ENCODE data around the gene NBPF1. TPM values are rescaled to one million over a fixed set of nuclear protein-coding genes. Genes with fewer than 3 reads are reported as not detected.

Gene NBPF1
- polyA plus RNA-seq, 1 experiment: 28.3 TPM

Small RNA genes lying within 50 kb of the gene (small RNA-seq; reads per million reads assigned to genes)
- gene RNU1-1 (ENCODE audit: insufficient read length, low read depth, low replicate concordance): not detected
- not detected for gene RNU1-6P (ENCODE audit: insufficient read length, low read depth, low replicate concordance)

Other genes starting within 250 kb of the NBPF1 start
- gene SZRD1, start 246.3 kb downstream of the NBPF1 start, polyA plus RNA-seq (2011; rRNA removed): 94.9 and 125 TPM in 2 replicates
- not detected in 2 replicates for gene SPATA21, start 176.1 kb downstream of the NBPF1 start, polyA plus RNA-seq (2011; rRNA removed)
- gene NECAP2, start 172.8 kb downstream of the NBPF1 start, polyA plus RNA-seq (2011; rRNA removed): 102 and 111 TPM in 2 replicates
- not detected in 2 replicates for gene RNU1-1, start 99.3 kb downstream of the NBPF1 start, polyA plus RNA-seq (2011; rRNA removed)
- gene RNU1-3, start 53.4 kb upstream of the NBPF1 start, polyA plus RNA-seq (2011; rRNA removed): not detected in 2 replicates
- gene RNU1-4, start 127.0 kb upstream of the NBPF1 start, polyA plus RNA-seq (2011; rRNA removed): not detected in 2 replicates

Data from BJ (cell line).